Panc1 (cell line): ENCODE data around the gene GNA12. TPM values are rescaled to one million over a fixed set of nuclear protein-coding genes. Genes with fewer than 3 reads are reported as not detected.

Experiments
- ATAC-seq: fragments of 200-7000 bp; cut with Tn5 transposase; 2 replicates; pipeline ENCODE4 v1.9.1; 2020; ENCODE audit warnings: mild to moderate bottlenecking, moderate library complexity
- BruUV-seq: library from RNA; stranded (reverse); fragments of 400-500 nt; replicated peaks from 2 replicates; lab custom pipeline; 2021; lab: Mats Ljungman, UMichigan
- CTCF ChIA-PET: fragments of 300-600 bp; sonication (Branson Sonifier 250); formaldehyde crosslinking; loops from one replicate; lab custom pipeline; 2022; ENCODE audit warnings: antibody characterized with exemption; lab: Charles Lee
- POLR2A ChIA-PET: fragments of 300-600 bp; sonication (Branson Sonifier 250); formaldehyde crosslinking; loops from one replicate; lab custom pipeline; 2022; ENCODE audit warnings: antibody characterized with exemption; lab: Charles Lee
- DNase-seq: peaks from one replicate; pipeline ENCODE4 v3.0.0-alpha.2; 2010; ENCODE audit warnings: low read depth, low spot score
- H3K27ac ChIP-seq: 2 replicates; pipeline ENCODE4 v1.5.1; 2011; ENCODE audit warnings: mild to moderate bottlenecking, low read length, inconsistent platforms
- H3K27me3 ChIP-seq: fragments of 200-500 bp; sonication (Bioruptor generic); 2 replicates; pipeline ENCODE4 v1.6.0; 2014; ENCODE audit warnings: low read length, inconsistent platforms; ENCODE audit not compliant: control insufficient read depth, insufficient read depth
- H3K36me3 ChIP-seq: fragments of 200-500 bp; sonication (Bioruptor generic); 2 replicates; pipeline ENCODE4 v1.5.1; 2014; ENCODE audit warnings: inconsistent platforms, mild to moderate bottlenecking, low read length, moderate library complexity; ENCODE audit not compliant: control insufficient read depth, insufficient read depth
- H3K4me1 ChIP-seq: 2 replicates; pipeline ENCODE4 v1.5.1; 2011; ENCODE audit warnings: inconsistent platforms, mild to moderate bottlenecking, low read length, moderate library complexity; ENCODE audit not compliant: control insufficient read depth, insufficient read depth
- H3K4me3 ChIP-seq, 2 experiments: 2 replicates each; pipeline ENCODE4 v1.5.1; 2011 to 2012; ENCODE audit warnings: low read depth in 2 of 2, low read length in 2 of 2, mild to moderate bottlenecking in 2 of 2, inconsistent platforms in 1 of 2, moderate library complexity in 1 of 2
- H3K9me3 ChIP-seq: fragments of 200-500 bp; sonication (Bioruptor generic); 2 replicates; pipeline ENCODE4 v1.5.1; 2014; ENCODE audit warnings: low read depth, mild to moderate bottlenecking, inconsistent platforms, low read length, moderate library complexity; ENCODE audit not compliant: control insufficient read depth, insufficient read depth
- CTCF ChIP-seq: fragments of 450-650 bp; IDR thresholded peaks from 2 replicates; pipeline ENCODE4 v1.5.1; 2017; ENCODE audit warnings: mild to moderate bottlenecking
- POLR2AphosphoS5 ChIP-seq: IDR thresholded peaks from 2 replicates; pipeline ENCODE4 v1.6.1; 2012; ENCODE audit warnings: mild to moderate bottlenecking, low read depth, low read length, moderate library complexity
- REST ChIP-seq, 2 experiments: IDR thresholded peaks; 2 replicates each; pipeline ENCODE4 v1.6.1; 2011 to 2012; ENCODE audit warnings: low read depth in 2 of 2, control low read depth in 1 of 2, low read length in 1 of 2, mild to moderate bottlenecking in 1 of 2, moderate library complexity in 1 of 2; ENCODE audit not compliant: insufficient read depth in 1 of 2
- SIN3A ChIP-seq: IDR thresholded peaks from 2 replicates; pipeline ENCODE4 v1.6.1; 2012; ENCODE audit warnings: low read depth, mild to moderate bottlenecking, low read length, moderate library complexity, borderline replicate concordance; ENCODE audit not compliant: insufficient read depth
- TCF7L2 ChIP-seq: IDR thresholded peaks from 2 replicates; pipeline ENCODE4 v1.6.1; 2011; ENCODE audit warnings: mild to moderate bottlenecking, low read depth, low read length, inconsistent platforms
- in situ Hi-C: cut with HindIII; loops from 2 replicates; pipeline ENCODE4 v1.10.0; 2016; ENCODE audit warnings: low sequenced_read_pairs, low pct_unique_long_range_greater_than_20kb
- intact Hi-C: fragments of 100-400 bp; cut with micrococcal nuclease; formaldehyde crosslinking; loops from one replicate; pipeline ENCODE4 v1.10.0; 2022; ENCODE audit not compliant: unreplicated experiment
- total RNA-seq: library from RNA; stranded (reverse); gene quantifications from one replicate; pipeline ENCODE4 v1.2.1, GENCODE V29; 2021; ENCODE audit not compliant: unreplicated experiment

GNA12 gene
- total RNA-seq, 1 experiment from 2014 or later, result 139 TPM

- Histone ChIP-seq H3K4me1 (peaks cover 8% of the 10 kb centered on the region; the same call in 1 of the 2 replicates), H3K27me3 (no peaks in the 10 kb centered on the region), H3K27ac (no peak overlapping the region), H3K4me3 (no peak overlapping the region), H3K36me3 (no peaks in the 10 kb centered on the region; the same call in 1 of the 2 replicates), H3K9me3 (no peaks in the 10 kb centered on the region)
- no peak for DNase-seq
- ATAC-seq, result no peak
- TF ChIP-seq POLR2AphosphoS5 (no peak), TCF7L2 (no peak), REST (IDR thresholded peaks at IDR 0.05; ENCODE audit: insufficient read depth in 1 of 2, low read depth in 2 of 2, low read length in 1 of 2) (no peak), CTCF (no peak), SIN3A (no peak)
- in situ Hi-C loops (no loop called here), intact Hi-C loops (no loop called here)
- BruUV-seq, result no TSS peak
- POLR2A ChIA-PET, result no interaction called here
- CTCF ChIA-PET, result interaction anchor here (0.6 kb wide), 2 partner anchors 134 to 148 kb away, joined by 5 read pairs; no protein-coding TSS in a partner anchor
Observed at GRCh38 chr7:2713978-2714377, 130.1 kb downstream of the GNA12 start.

- POLR2A ChIA-PET, result no interaction called here
- TF ChIP-seq CTCF (0 out of 2 replicates have a peak, but pooled peaks have one; percentile 13), POLR2AphosphoS5 (no peak)
- no peaks in the 10 kb centered on the region for H3K27me3 ChIP-seq
- no TSS peak for BruUV-seq
- H3K36me3 ChIP-seq, result no peaks in the 10 kb centered on the region; the same call in 1 of the 2 replicates
- peaks cover 8% of the 10 kb centered on the region; the same call in 1 of the 2 replicates for H3K4me1 ChIP-seq
- no peak overlapping the region for H3K4me3 ChIP-seq
- in situ Hi-C loops, result no loop called here
- no peak for ATAC-seq
- H3K9me3 ChIP-seq, result no peaks in the 10 kb centered on the region
- CTCF ChIA-PET, result interaction anchor here (0.6 kb wide), 1 partner anchor 149 kb away, joined by 5 read pairs; no protein-coding TSS in a partner anchor
- intact Hi-C loops, result no loop called here
- no peak overlapping the region for H3K27ac ChIP-seq
- no peak for DNase-seq
Observed at GRCh38 chr7:2713370-2713769, 130.7 kb downstream of the GNA12 start.
